ENCODE measurements around the gene ADGRG3.
"Not testable (repeated sequence)": the region's sequence is repeated elsewhere in the genome, so short reads cannot be mapped to it uniquely, and the experiment has no call there.

ADGRG3 gene

GRCh38 chr16:57663917-57664661 is 4.0 kb upstream of the ADGRG3 start:
- no peak for DNase-seq (ENCODE audit: low spot score)

GRCh38 chr16:57664662-57665025 is 3.5 kb upstream of the ADGRG3 start:
- no peak for DNase-seq (ENCODE audit: low spot score)

GRCh38 chr16:57665541-57665940 is 2.6 kb upstream of the ADGRG3 start:
- DNase-seq (ENCODE audit: low spot score), result no peak

GRCh38 chr16:57666353-57667047 is 1.6 kb upstream of the ADGRG3 start:
- no peak for DNase-seq (ENCODE audit: low spot score)

GRCh38 chr16:57667048-57667525 is 1.0 kb upstream of the ADGRG3 start:
- no peak for DNase-seq (ENCODE audit: low spot score)

- no peak for DNase-seq (ENCODE audit: low spot score)
Observed at GRCh38 chr16:57667526-57668262, 412 bp upstream of the ADGRG3 start.

GRCh38 chr16:57668630-57669475 is 747 bp downstream of the ADGRG3 start:
- no peak for DNase-seq (ENCODE audit: low spot score)

- no peak for DNase-seq (ENCODE audit: low spot score)
Observed at GRCh38 chr16:57669476-57670162, 1.5 kb downstream of the ADGRG3 start.

GRCh38 chr16:57670196-57670595 is 2.1 kb downstream of the ADGRG3 start:
- DNase-seq (ENCODE audit: low spot score), result no peak

GRCh38 chr16:57671451-57671850 is 3.3 kb downstream of the ADGRG3 start:
- DNase-seq (ENCODE audit: low spot score), result not testable (repeated sequence)

GRCh38 chr16:57672416-57672815 is 4.3 kb downstream of the ADGRG3 start:
- DNase-seq (ENCODE audit: low spot score), result no peak

GRCh38 chr16:57672824-57673223 is 4.7 kb downstream of the ADGRG3 start:
- DNase-seq (ENCODE audit: low spot score), result no peak

GRCh38 chr16:57675741-57676551 is 7.8 kb downstream of the ADGRG3 start:
- no peak for DNase-seq (ENCODE audit: low spot score)

GRCh38 chr16:57676553-57677085 is 8.5 kb downstream of the ADGRG3 start:
- no peak for DNase-seq (ENCODE audit: low spot score)

GRCh38 chr16:57677622-57678369 is 9.7 kb downstream of the ADGRG3 start:
- no peak for DNase-seq (ENCODE audit: low spot score)

- no peak for DNase-seq (ENCODE audit: low spot score)
Observed at GRCh38 chr16:57679016-57679415, 10.9 kb downstream of the ADGRG3 start.

GRCh38 chr16:57679767-57680482 is 11.8 kb downstream of the ADGRG3 start:
- no peak for DNase-seq (ENCODE audit: low spot score)

GRCh38 chr16:57680842-57681375 is 12.8 kb downstream of the ADGRG3 start:
- no peak for DNase-seq (ENCODE audit: low spot score)

All from CD4-positive, alpha-beta T cell treated with Interleukin-2 at 100 ng/mL for 4 hours (primary cell).